ENCODE data around the gene DPP9. TPM values are rescaled to one million over a fixed set of nuclear protein-coding genes. Genes with fewer than 3 reads are reported as not detected.

The DPP9 gene
- total RNA-seq, 1 donor from 2014 or later = 37.1 TPM

DNA sequence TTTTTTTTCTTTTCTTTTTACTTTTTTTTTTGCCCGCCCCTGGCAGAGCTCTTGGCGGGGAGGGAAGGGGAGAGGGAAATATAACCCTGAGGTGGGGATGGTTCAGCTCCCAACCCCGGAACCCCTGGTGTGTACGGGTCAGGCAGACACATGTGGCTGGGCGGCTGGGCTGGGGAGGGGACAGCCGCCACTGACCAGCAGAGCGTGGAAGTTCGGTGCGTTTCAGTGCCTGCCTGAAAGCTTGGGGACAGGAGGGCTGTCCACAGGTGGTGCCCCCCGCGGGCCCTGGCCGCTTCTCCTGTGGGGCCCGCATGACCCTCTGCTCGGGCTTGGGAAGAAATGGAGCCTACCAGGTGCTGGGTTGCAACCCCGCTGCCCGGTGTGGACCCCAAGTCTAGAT is 48.3 kb downstream of the DPP9 start:
- H3K27me3 Mint-ChIP-seq (ENCODE audit: low read depth) = no peaks in the 10 kb centered on the region

GRCh38 chr19:4673726-4674125 is 49.9 kb downstream of the DPP9 start:
- peaks cover 7% of the 10 kb centered on the region for H3K4me1 Mint-ChIP-seq

More for the DNA sequence above, 48.3 kb downstream of the DPP9 start:
- Mint-ChIP-seq H3K9me3 (no peaks in the 10 kb centered on the region), H3K4me1 (no peaks in the 10 kb centered on the region), H3K4me3 (no peak overlapping the region), H3K36me3 (peaks cover 16% of the 10 kb centered on the region), H3K27ac (no peak overlapping the region)
- TF ChIP-seq CTCF (IDR thresholded peaks at IDR 0.05; ENCODE audit: unreplicated experiment) = no peak
- DNase-seq (ENCODE audit: low spot score in 2 of 2, unreplicated experiment in 2 of 2) = no peak

DNA sequence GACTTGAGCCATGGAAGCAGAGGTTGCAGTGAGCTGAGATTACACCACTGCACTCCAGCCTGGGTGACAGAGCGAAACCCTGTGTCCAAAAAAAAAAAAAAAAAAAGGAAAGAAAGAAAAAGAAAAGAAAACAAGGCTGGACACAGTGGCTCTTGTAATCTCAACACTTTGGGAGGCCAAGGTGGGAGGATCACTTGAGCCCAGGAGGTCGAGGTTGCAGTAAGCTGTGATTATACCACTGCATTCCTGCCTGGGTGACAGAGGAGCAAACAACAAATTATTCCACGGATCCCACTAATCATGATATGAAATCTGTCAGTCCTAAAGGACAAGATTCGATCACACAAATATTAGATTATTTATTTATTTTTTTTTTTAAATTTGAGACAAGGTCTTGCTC is 50.4 kb downstream of the DPP9 start:
- no peak for DNase-seq (ENCODE audit: low spot score in 2 of 2, unreplicated experiment in 2 of 2)
- Mint-ChIP-seq H3K27me3 (ENCODE audit: low read depth) (no peaks in the 10 kb centered on the region), H3K27ac (no peak overlapping the region), H3K4me3 (no peak overlapping the region), H3K4me1 (peaks cover 10% of the 10 kb centered on the region), H3K36me3 (peaks cover 11% of the 10 kb centered on the region), H3K9me3 (no peaks in the 10 kb centered on the region)
- TF ChIP-seq CTCF (IDR thresholded peaks at IDR 0.05; ENCODE audit: unreplicated experiment) = no peak

More at GRCh38 chr19:4673726-4674125, 49.9 kb downstream of the DPP9 start:
- Mint-ChIP-seq H3K27me3 (ENCODE audit: low read depth) (no peaks in the 10 kb centered on the region), H3K27ac (no peak overlapping the region), H3K36me3 (peaks cover 11% of the 10 kb centered on the region), H3K4me3 (no peak overlapping the region), H3K9me3 (no peaks in the 10 kb centered on the region)
- DNase-seq (ENCODE audit: low spot score in 2 of 2, unreplicated experiment in 2 of 2) = no peak
- no peak for TF ChIP-seq CTCF (IDR thresholded peaks at IDR 0.05; ENCODE audit: unreplicated experiment)

GRCh38 chr19:4671185-4671851 is 52.3 kb downstream of the DPP9 start:
- Mint-ChIP-seq H3K36me3 (peaks cover 8% of the 10 kb centered on the region), H3K27ac (peak overlapping the region; percentile 76), H3K4me1 (peaks cover 11% of the 10 kb centered on the region), H3K4me3 (peak overlapping the region; percentile 66), H3K9me3 (no peaks in the 10 kb centered on the region), H3K27me3 (ENCODE audit: low read depth) (no peaks in the 10 kb centered on the region)
- no peak for TF ChIP-seq CTCF (IDR thresholded peaks at IDR 0.05; ENCODE audit: unreplicated experiment)
- no peak for DNase-seq (ENCODE audit: low spot score in 2 of 2, unreplicated experiment in 2 of 2)

DNA sequence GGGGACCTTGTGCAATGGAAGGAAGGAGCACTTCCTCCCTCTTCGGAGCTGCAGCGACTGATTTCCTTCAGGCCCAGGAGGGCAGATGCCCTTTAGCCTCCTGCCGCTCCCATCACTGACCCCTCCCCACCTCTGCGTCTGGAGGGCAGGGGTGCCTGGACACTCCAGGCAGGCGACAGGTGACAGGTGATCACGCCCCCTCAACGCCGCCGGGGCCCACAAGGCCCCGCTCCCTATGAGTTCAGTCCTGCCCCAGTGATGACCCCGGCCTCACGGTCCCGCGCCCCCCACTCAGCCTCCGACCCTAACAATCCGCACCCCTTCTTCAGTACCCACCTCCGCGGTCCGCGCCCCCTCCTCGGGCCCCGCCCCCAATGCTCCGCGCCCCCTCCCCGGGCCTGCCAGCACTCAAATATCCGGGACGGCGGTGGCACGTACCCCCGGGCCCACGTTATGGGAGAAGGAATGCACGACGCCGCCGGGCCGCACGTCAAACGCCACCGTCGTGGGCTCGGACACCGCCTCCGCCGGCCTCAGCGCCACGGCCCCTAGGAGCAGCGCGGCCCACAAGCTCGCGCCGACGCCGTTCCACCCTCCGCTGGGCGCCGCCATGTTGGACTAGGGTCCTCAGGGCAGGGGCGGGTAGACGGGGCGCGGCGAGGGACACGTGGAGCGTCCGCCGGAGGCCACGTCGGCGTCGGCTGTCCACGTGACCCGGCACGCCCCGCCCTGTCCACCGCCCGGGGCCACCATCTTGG is 53.7 kb downstream of the DPP9 start, which contains the start of gene MYDGF:
Gene MYDGF, minus strand, starts transcription at position 620 of the 758 bp plus-strand sequence. Its CDS starts 8 bp downstream, at position 612.
- no peak for TF ChIP-seq CTCF (IDR thresholded peaks at IDR 0.05; ENCODE audit: unreplicated experiment)
- H3K4me3 Mint-ChIP-seq = peak within 1 kb of the TSS; percentile 82
- peak within 1 kb of the TSS; percentile 86 for H3K27ac Mint-ChIP-seq
- H3K4me1 Mint-ChIP-seq = peaks cover 11% of the 10 kb centered on the region
- peaks cover 7% of the 10 kb centered on the region for H3K36me3 Mint-ChIP-seq
- no peaks in the 10 kb centered on the region for H3K27me3 Mint-ChIP-seq (ENCODE audit: low read depth)
- H3K9me3 Mint-ChIP-seq = no peaks in the 10 kb centered on the region
- DNase-seq (ENCODE audit: low spot score in 2 of 2, unreplicated experiment in 2 of 2) = peak; percentile 90 to 91
